Prostate gland (tissue), 2 donors: ENCODE data around the gene HP. TPM values are rescaled to one million over a fixed set of nuclear protein-coding genes. Genes with fewer than 3 reads are reported as not detected.

ENCODE experiments used
- DNase-seq: peaks from one replicate; pipeline ENCODE4 v3.0.0-alpha.2; 2019; ENCODE audit warnings: low spot score
- H3K27ac ChIP-seq, 2 donors: fragments of 200-600 bp; sonication (generic); 2 replicates each; pipeline ENCODE4 v1.5.1; 2017 to 2019
- H3K27me3 ChIP-seq: fragments of 200-600 bp; sonication (generic); replicated peaks from 2 replicates; pipeline ENCODE4 v1.5.1; 2019; ENCODE audit not compliant: insufficient read depth
- H3K36me3 ChIP-seq, 2 donors: fragments of 200-600 bp; sonication (generic); 1 replicate in 1 of 2; 2 replicates in 1 of 2; pipeline versions ENCODE4 v1.5.1 to v1.8.1; 2017 to 2019
- H3K4me1 ChIP-seq: fragments of 200-600 bp; sonication (generic); replicated peaks from 2 replicates; pipeline ENCODE4 v1.5.1; 2019
- H3K4me3 ChIP-seq, 2 donors: fragments of 200-600 bp; sonication (generic); 2 replicates each; pipeline ENCODE4 v1.5.1; 2017 to 2019
- H3K9me3 ChIP-seq: fragments of 200-600 bp; sonication (generic); 2 replicates; pipeline ENCODE4 v1.5.1; 2017
- CTCF ChIP-seq, 4 experiments: fragments of 200-600 bp in 2 of 4; fragments of 450-650 bp in 2 of 4; sonication (generic) in 2 of 4; IDR thresholded peaks; 1 replicate in 3 of 4; 2 replicates in 1 of 4; pipeline ENCODE4 v1.5.1; 2016 to 2019; ENCODE audit warnings: antibody characterized with exemption in 4 of 4, mild to moderate bottlenecking in 2 of 4, moderate library complexity in 2 of 4
- POLR2A ChIP-seq: fragments of 450-650 bp; IDR thresholded peaks from one replicate; pipeline ENCODE4 v1.6.1; 2016; ENCODE audit warnings: antibody characterized with exemption, mild to moderate bottlenecking
- POLR2AphosphoS5 ChIP-seq: sonication (generic); formaldehyde crosslinking; IDR thresholded peaks from one replicate; pipeline ENCODE4 v1.6.1; 2017; ENCODE audit warnings: antibody characterized with exemption
- WGBS: methylation state at CpG from one replicate; pipeline ENCODE4 v1.1.5; 2018; 5-methylcytosine and 5-hydroxymethylcytosine counted together
- intact Hi-C: fragments of 100-400 bp; cut with DNase I; formaldehyde crosslinking; loops from one replicate; pipeline ENCODE4 v1.14.2; 2022
- total RNA-seq, 2 donors: library from RNA; depleted of rRNA; stranded (reverse); fragments of >200 nt; gene quantifications; one replicate each; pipeline ENCODE4 v1.1.0, GENCODE V29; 2016

Gene HP
- total RNA-seq, 2 donors from 2014 or later = 2.5 to 3.1 TPM

- Histone ChIP-seq H3K27ac (no peak overlapping the region), H3K4me1 (no peaks in the 10 kb centered on the region), H3K4me3 (no peak overlapping the region), H3K9me3 (no peaks in the 10 kb centered on the region), H3K27me3 (no peaks in the 10 kb centered on the region), H3K36me3 (peaks cover 53 to 80% of the 10 kb centered on the region in 2 donors)
- DNase-seq = no peak
- WGBS = 97% methylated on average over 12 of the region's 12 CpGs
- intact Hi-C loops = no loop called here
- TF ChIP-seq POLR2A (no peak), CTCF (IDR thresholded peaks at IDR 0.05) (no peak), POLR2AphosphoS5 (no peak)
Observed at GRCh38 chr16:72105978-72106377, 51.7 kb downstream of the HP start.

GRCh38 chr16:72107371-72107770, 53.1 kb downstream of the HP start:
- Histone ChIP-seq H3K36me3 (peaks cover 54 to 81% of the 10 kb centered on the region in 2 donors), H3K27me3 (no peaks in the 10 kb centered on the region), H3K4me1 (no peaks in the 10 kb centered on the region), H3K4me3 (no peak overlapping the region), H3K9me3 (no peaks in the 10 kb centered on the region), H3K27ac (no peak overlapping the region)
- DNase-seq = no peak
- TF ChIP-seq CTCF (IDR thresholded peaks at IDR 0.05) (no peak), POLR2A (no peak), POLR2AphosphoS5 (no peak)
- intact Hi-C loops = no loop called here
- 96% methylated on average over 17 of the region's 17 CpGs for WGBS

GRCh38 chr16:72108353-72109102, 54.2 kb downstream of the HP start:
- H3K4me3 ChIP-seq = no peak overlapping the region
- no peaks in the 10 kb centered on the region for H3K4me1 ChIP-seq
- TF ChIP-seq CTCF (IDR thresholded peaks at IDR 0.05) (no peak), POLR2AphosphoS5 (no peak), POLR2A (no peak)
- intact Hi-C loops = no loop called here
- no peak overlapping the region for H3K27ac ChIP-seq
- H3K36me3 ChIP-seq = peaks cover 49 to 73% of the 10 kb centered on the region in 2 donors
- 92% methylated on average over 16 of the region's 16 CpGs for WGBS
- no peaks in the 10 kb centered on the region for H3K27me3 ChIP-seq
- DNase-seq = no peak
- no peaks in the 10 kb centered on the region for H3K9me3 ChIP-seq

- Histone ChIP-seq H3K4me3 (no peak overlapping the region), H3K4me1 (no peaks in the 10 kb centered on the region), H3K27ac (no peak overlapping the region), H3K36me3 (peaks cover 42 to 65% of the 10 kb centered on the region in 2 donors), H3K9me3 (no peaks in the 10 kb centered on the region), H3K27me3 (no peaks in the 10 kb centered on the region)
- intact Hi-C loops = no loop called here
- TF ChIP-seq POLR2AphosphoS5 (no peak), POLR2A (no peak), CTCF (IDR thresholded peaks at IDR 0.05) (no peak)
- no peak for DNase-seq
- 93% methylated on average over 12 of the region's 12 CpGs for WGBS
Observed at GRCh38 chr16:72109300-72109699, 55.0 kb downstream of the HP start.

- Histone ChIP-seq H3K9me3 (no peaks in the 10 kb centered on the region), H3K4me3 (no peak overlapping the region), H3K36me3 (peaks cover 36 to 58% of the 10 kb centered on the region in 2 donors), H3K27me3 (no peaks in the 10 kb centered on the region), H3K27ac (no peak overlapping the region), H3K4me1 (no peaks in the 10 kb centered on the region)
- intact Hi-C loops = no loop called here
- no peak for DNase-seq
- TF ChIP-seq CTCF (IDR thresholded peaks at IDR 0.05) (no peak), POLR2AphosphoS5 (no peak), POLR2A (no peak)
- 92% methylated on average over 12 of the region's 12 CpGs for WGBS
Observed at GRCh38 chr16:72109966-72110530, 55.7 kb downstream of the HP start.
